Astrocyte (in vitro differentiated cells and primary cell): ENCODE measurements around the gene CYB561D2. TPM values are rescaled to one million over a fixed set of nuclear protein-coding genes. Genes with fewer than 3 reads are reported as not detected.

ENCODE experiments used
- DNase-seq: peaks from one replicate; pipeline ENCODE4 v3.0.0-alpha.2; 2010; ENCODE audit warnings: low read depth
- FAIRE-seq: peaks from 2 replicates; lab custom pipeline; 2011; peaks lifted over from hg19 to GRCh38; lab: Jason Lieb, UNC
- H2AFZ ChIP-seq: 2 replicates; pipeline ENCODE4 v1.6.0; 2012; ENCODE audit warnings: low read depth, low read length, inconsistent platforms
- H3K27ac ChIP-seq: 2 replicates; pipeline ENCODE4 v1.5.1; 2011; ENCODE audit warnings: low read depth, low read length, inconsistent platforms
- H3K27me3 ChIP-seq: 2 replicates; pipeline ENCODE4 v1.6.0; 2011; ENCODE audit warnings: low read length, inconsistent platforms; ENCODE audit not compliant: insufficient read depth
- H3K36me3 ChIP-seq: 2 replicates; pipeline ENCODE4 v1.5.1; 2011; ENCODE audit warnings: low read length, inconsistent platforms; ENCODE audit not compliant: insufficient read depth
- H3K4me1 ChIP-seq: 2 replicates; pipeline ENCODE4 v1.5.1; 2011; ENCODE audit warnings: low read length, inconsistent platforms; ENCODE audit not compliant: insufficient read depth
- H3K4me2 ChIP-seq: 2 replicates; pipeline ENCODE4 v1.6.0; 2012; ENCODE audit warnings: low read length, inconsistent platforms
- H3K4me3 ChIP-seq: 2 replicates; pipeline ENCODE4 v1.5.1; 2011; ENCODE audit warnings: low read depth, mild to moderate bottlenecking, low read length, inconsistent platforms; ENCODE audit not compliant: insufficient read depth
- H3K79me2 ChIP-seq: 2 replicates; pipeline ENCODE4 v1.6.0; 2012; ENCODE audit warnings: mild to moderate bottlenecking, low read length, inconsistent platforms; ENCODE audit not compliant: insufficient read depth
- H3K9ac ChIP-seq: 2 replicates; pipeline ENCODE4 v1.6.0; 2012; ENCODE audit warnings: mild to moderate bottlenecking, low read length, inconsistent platforms
- H3K9me3 ChIP-seq: 2 replicates; pipeline ENCODE4 v1.5.1; 2012; ENCODE audit warnings: low read depth, mild to moderate bottlenecking, low read length, inconsistent platforms; ENCODE audit not compliant: insufficient read depth
- H4K20me1 ChIP-seq: 2 replicates; pipeline ENCODE4 v1.6.0; 2012; ENCODE audit warnings: low read length, inconsistent platforms; ENCODE audit not compliant: insufficient read depth
- H3K27ac Mint-ChIP-seq: one replicate; pipeline ENCODE4 v1.8.0; 2021; ENCODE audit warnings: mild to moderate bottlenecking, mixed read lengths; ENCODE audit not compliant: unreplicated experiment
- H3K27me3 Mint-ChIP-seq: one replicate; pipeline ENCODE4 v1.8.0; 2021; ENCODE audit warnings: low read depth, mixed read lengths; ENCODE audit not compliant: unreplicated experiment
- H3K36me3 Mint-ChIP-seq: one replicate; pipeline ENCODE4 v1.8.0; 2021; ENCODE audit warnings: low read depth, mixed read lengths; ENCODE audit not compliant: unreplicated experiment
- H3K4me1 Mint-ChIP-seq: one replicate; pipeline ENCODE4 v1.8.0; 2021; ENCODE audit warnings: low read depth, mixed read lengths; ENCODE audit not compliant: unreplicated experiment
- H3K4me3 Mint-ChIP-seq: one replicate; pipeline ENCODE4 v1.8.0; 2021; ENCODE audit warnings: mild to moderate bottlenecking, moderate library complexity, mixed read lengths; ENCODE audit not compliant: unreplicated experiment
- H3K9me3 Mint-ChIP-seq: one replicate; pipeline ENCODE4 v1.8.0; 2021; ENCODE audit warnings: mild to moderate bottlenecking, mixed read lengths; ENCODE audit not compliant: unreplicated experiment
- CTCF ChIP-seq: IDR thresholded peaks from 2 replicates; pipeline ENCODE4 v1.5.1; 2011; ENCODE audit warnings: low read depth, mild to moderate bottlenecking, inconsistent platforms, low read length, moderate library complexity; ENCODE audit not compliant: insufficient read depth
- EZH2 ChIP-seq: IDR thresholded peaks from 2 replicates; pipeline ENCODE4 v1.6.1; 2012; ENCODE audit warnings: mild to moderate bottlenecking, low read length, inconsistent platforms; ENCODE audit not compliant: insufficient read depth
- total RNA-seq: library from RNA; stranded (reverse); gene quantifications from 2 replicates; pipeline ENCODE4 v1.2.1, GENCODE V29; 2021

Gene CYB561D2
- total RNA-seq, 1 donor from 2014 or later: 19.4 TPM

GRCh38 chr3:50371133-50371685, 20.5 kb downstream of the CYB561D2 start:
- Mint-ChIP-seq H3K4me3 (no peak overlapping the region), H3K27ac (no peak overlapping the region), H3K36me3 (no peaks in the 10 kb centered on the region), H3K9me3 (no peaks in the 10 kb centered on the region), H3K4me1 (peaks cover 8% of the 10 kb centered on the region), H3K27me3 (peaks cover 22% of the 10 kb centered on the region)
- Histone ChIP-seq H4K20me1 (no peaks in the 10 kb centered on the region), H3K9ac (no peak overlapping the region), H3K27me3 (peaks cover 6% of the 10 kb centered on the region), H3K4me2 (no peak overlapping the region), H3K36me3 (no peaks in the 10 kb centered on the region), H3K9me3 (no peaks in the 10 kb centered on the region), H3K27ac (no peak overlapping the region), H2AFZ (no peak overlapping the region), H3K4me3 (no peak overlapping the region), H3K79me2 (no peaks in the 10 kb centered on the region), H3K4me1 (no peaks in the 10 kb centered on the region)
- TF ChIP-seq EZH2: no peak
- TF ChIP-seq CTCF: no peak
- FAIRE-seq (no peak), DNase-seq (no peak)

- H3K79me2 ChIP-seq: no peaks in the 10 kb centered on the region
- no peaks in the 10 kb centered on the region for H3K36me3 ChIP-seq
- H3K9ac ChIP-seq: no peak overlapping the region
- no peak overlapping the region for H2AFZ ChIP-seq
- no peaks in the 10 kb centered on the region for H3K4me1 ChIP-seq
- Mint-ChIP-seq H3K4me1 (peaks cover 8% of the 10 kb centered on the region), H3K9me3 (no peaks in the 10 kb centered on the region), H3K27ac (no peak overlapping the region), H3K36me3 (no peaks in the 10 kb centered on the region), H3K27me3 (peaks cover 18% of the 10 kb centered on the region), H3K4me3 (no peak overlapping the region)
- FAIRE-seq (no peak), DNase-seq (no peak)
- H3K27me3 ChIP-seq: peaks cover 4% of the 10 kb centered on the region
- H3K4me2 ChIP-seq: no peak overlapping the region
- no peak for TF ChIP-seq EZH2
- no peaks in the 10 kb centered on the region for H3K9me3 ChIP-seq
- H4K20me1 ChIP-seq: no peaks in the 10 kb centered on the region
- H3K4me3 ChIP-seq: no peak overlapping the region
- H3K27ac ChIP-seq: no peak overlapping the region
Observed at GRCh38 chr3:50372349-50372748, 21.7 kb downstream of the CYB561D2 start.

- TF ChIP-seq CTCF (no peak), EZH2 (no peak)
- Histone ChIP-seq H3K4me2 (no peak overlapping the region), H3K4me1 (no peaks in the 10 kb centered on the region), H3K79me2 (no peaks in the 10 kb centered on the region), H4K20me1 (no peaks in the 10 kb centered on the region), H3K27ac (no peak overlapping the region), H3K9ac (no peak overlapping the region), H2AFZ (no peak overlapping the region), H3K9me3 (no peaks in the 10 kb centered on the region), H3K27me3 (peaks cover 4% of the 10 kb centered on the region), H3K4me3 (no peak overlapping the region), H3K36me3 (no peaks in the 10 kb centered on the region)
- H3K27me3 Mint-ChIP-seq: peaks cover 19% of the 10 kb centered on the region
- peaks cover 8% of the 10 kb centered on the region for H3K4me1 Mint-ChIP-seq
- H3K4me3 Mint-ChIP-seq: no peak overlapping the region
- no peak overlapping the region for H3K27ac Mint-ChIP-seq
- H3K36me3 Mint-ChIP-seq: no peaks in the 10 kb centered on the region
- DNase-seq (no peak), FAIRE-seq (no peak)
- H3K9me3 Mint-ChIP-seq: no peaks in the 10 kb centered on the region
Observed at GRCh38 chr3:50373146-50374051, 22.7 kb downstream of the CYB561D2 start.
